GM15510 (cell line): ENCODE data around the gene ADAMTS16.

Experiments used
- POLR2A ChIP-seq: IDR thresholded peaks from 3 replicates; pipeline ENCODE4 v1.6.1; 2011; ENCODE audit warnings: borderline replicate concordance; ENCODE audit not compliant: insufficient read length; ENCODE audit errors: extremely low read depth

ADAMTS16 gene

DNA sequence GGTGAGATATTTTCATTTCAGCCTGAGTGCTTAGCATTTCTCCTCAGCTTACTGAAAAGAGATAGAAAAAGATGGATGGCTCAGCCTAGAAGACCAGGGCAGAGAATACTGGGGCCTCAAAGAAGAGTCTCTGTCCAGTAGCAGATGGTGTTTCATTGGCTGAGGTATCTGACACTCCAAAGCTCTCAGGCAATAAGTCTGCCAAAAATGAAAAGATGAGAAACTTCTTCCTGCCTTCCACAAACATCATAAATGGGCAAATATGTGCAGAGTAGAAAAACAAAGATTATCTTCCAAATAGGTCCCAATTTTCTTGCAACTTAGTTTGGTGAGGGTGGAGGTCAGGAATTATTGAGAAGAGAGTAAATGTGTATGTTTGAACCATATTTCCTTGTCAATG is 195.0 kb downstream of the ADAMTS16 start:
- TF ChIP-seq POLR2A, result no peak

- no peak for TF ChIP-seq POLR2A
Observed at GRCh38 chr5:5335700-5336264, 195.7 kb downstream of the ADAMTS16 start.

DNA sequence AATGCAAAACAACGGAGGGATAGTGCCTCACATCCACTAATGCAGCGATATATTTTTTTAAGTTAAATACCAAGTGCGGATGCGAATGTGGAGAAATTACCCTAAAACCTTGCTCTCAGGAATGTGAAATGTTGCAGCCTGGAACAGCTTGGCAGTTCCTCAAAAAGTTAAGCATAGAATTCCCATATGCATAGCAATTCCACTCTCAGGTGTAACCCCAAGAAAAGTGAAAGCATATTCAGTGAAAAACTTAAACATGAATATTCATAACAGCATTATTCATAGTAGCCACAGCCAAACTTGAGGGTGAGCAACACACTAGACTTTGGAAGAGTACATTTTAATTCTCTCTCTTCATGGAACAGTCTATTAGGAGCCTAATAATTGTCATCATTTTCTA is 199.1 kb downstream of the ADAMTS16 start:
- TF ChIP-seq POLR2A, result no peak

DNA sequence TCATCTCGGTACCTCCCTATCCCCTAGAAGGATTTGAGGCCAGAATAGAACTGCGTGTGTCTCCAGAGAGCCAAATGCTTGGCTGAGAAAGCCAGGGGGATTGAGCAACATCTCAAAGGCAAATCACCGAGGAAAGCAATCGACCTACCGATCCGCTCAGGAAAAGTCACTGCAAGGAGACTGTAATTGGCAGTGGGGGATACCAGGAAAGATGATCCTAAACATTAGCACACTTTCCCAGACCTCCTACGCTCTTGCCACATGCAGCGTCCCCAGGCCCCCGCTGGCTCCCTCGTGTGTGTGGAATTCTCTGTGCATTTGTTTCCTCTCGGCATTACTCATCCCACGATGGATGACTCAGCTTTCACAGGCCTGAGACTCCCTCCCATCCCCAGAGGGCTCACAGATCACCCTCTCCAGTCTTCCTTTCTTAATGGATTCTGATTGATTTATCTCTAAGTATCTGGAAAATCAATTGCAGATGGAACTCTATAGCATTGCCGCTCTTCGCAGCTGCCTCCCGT is 200.1 kb downstream of the ADAMTS16 start:
- no peak for TF ChIP-seq POLR2A

GRCh38 chr5:5341531-5342292 is 201.6 kb downstream of the ADAMTS16 start:
- TF ChIP-seq POLR2A, result no peak

GRCh38 chr5:5342784-5343183 is 202.7 kb downstream of the ADAMTS16 start:
- TF ChIP-seq POLR2A, result no peak

- TF ChIP-seq POLR2A, result no peak
Observed at GRCh38 chr5:5343568-5343967, 203.4 kb downstream of the ADAMTS16 start.

DNA sequence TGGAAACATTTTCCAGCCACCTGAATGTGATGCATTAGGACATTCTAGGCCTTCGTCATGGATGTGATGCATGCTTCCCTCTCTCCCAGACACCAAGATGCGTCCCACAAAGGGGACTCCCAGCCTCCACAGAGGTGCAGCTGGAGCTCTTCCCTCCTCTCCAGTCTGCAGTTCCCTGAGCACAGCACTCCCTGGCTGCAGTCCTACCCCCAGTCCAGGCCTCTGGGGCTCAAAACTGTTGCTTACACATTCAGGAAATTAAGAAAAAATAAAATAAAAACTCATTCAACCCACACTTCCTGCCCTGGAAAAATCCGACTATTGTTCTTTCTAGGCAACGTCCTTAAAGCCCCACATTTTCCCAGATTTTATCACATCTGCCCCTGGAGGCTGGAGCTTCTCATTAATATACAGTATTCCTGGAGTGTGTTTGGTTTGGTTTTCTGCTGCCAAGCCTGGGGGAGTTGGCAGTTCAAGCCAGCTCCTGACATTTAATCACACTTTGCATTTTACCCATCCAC is 204.0 kb downstream of the ADAMTS16 start:
- no peak for TF ChIP-seq POLR2A

- no peak for TF ChIP-seq POLR2A
Observed at GRCh38 chr5:5344606-5345005, 204.5 kb downstream of the ADAMTS16 start.

- no peak for TF ChIP-seq POLR2A
Observed at GRCh38 chr5:5347442-5347841, 207.3 kb downstream of the ADAMTS16 start.

DNA sequence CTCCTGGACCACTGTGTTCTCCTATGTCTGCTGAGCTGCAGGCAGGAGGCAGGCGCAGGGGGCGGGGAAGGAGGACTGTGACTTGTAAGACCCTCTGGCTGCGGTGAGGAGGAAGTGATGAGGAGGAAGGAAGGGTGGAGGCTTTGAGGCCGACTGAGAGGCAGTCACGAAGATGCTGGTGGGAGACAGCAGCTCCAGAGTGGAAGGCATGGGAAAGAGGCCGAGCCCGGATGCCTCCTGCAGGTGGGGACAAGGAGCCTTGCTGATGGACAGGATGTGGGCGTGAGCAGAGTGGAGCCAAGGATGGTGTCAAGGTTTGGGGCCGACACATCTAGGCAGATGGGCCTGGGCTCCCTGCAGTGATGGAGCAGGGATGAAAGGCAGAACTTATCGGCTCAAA is 208.0 kb downstream of the ADAMTS16 start:
- TF ChIP-seq POLR2A, result no peak

- TF ChIP-seq POLR2A, result no peak
Observed at GRCh38 chr5:5348576-5348975, 208.4 kb downstream of the ADAMTS16 start.

- no peak for TF ChIP-seq POLR2A
Observed at GRCh38 chr5:5350101-5350500, 210.0 kb downstream of the ADAMTS16 start.

DNA sequence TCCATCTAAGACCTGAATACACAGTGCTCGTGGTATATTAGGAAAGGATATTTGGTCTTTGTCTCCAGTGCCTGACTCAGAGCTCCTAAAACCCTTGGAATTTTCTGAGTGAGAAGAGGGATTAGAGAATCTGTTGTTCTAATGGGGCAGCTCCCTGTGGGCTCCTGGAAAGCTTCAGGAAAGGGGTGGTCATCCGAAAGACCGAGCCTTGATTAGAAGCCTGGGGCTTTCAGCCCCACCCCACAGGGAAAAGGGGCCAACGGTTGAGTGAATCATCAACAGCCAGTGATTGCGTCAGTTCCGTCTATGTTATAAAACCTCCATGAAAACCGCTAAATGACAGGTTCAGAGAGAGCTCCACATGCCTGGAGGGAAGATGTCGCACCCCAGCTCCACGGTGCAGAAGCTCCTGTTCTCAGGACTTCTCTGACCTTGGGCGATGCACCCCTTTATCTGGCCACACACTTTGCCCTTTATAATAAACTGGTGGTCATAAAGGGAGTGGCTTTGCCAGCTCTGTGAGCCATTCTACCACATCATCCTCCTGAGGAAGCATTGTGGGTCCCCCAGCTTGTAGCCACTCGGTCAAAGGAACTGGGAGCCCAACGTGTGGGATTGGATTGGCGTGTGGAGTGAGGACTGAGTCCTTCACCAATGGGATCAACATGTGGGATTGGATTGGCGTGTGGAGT is 211.3 kb downstream of the ADAMTS16 start:
- TF ChIP-seq POLR2A, result no peak

GRCh38 chr5:5352675-5353074 is 212.5 kb downstream of the ADAMTS16 start:
- no peak for TF ChIP-seq POLR2A
